ENCODE results near the gene TP73.

TP73 gene

GRCh38 chr1:3738943-3739342 lies 86.6 kb downstream of the TP73 start:
- H3K4me3 ChIP-seq (ENCODE audit: low read length) = no peak overlapping the region
- TF ChIP-seq CTCF (IDR thresholded peaks at IDR 0.05; ENCODE audit: insufficient read depth, low read depth, low read length, missing control alignments) = no peak
- no peak for DNase-seq (ENCODE audit: low read depth)

- DNase-seq (ENCODE audit: low read depth) = no peak
- TF ChIP-seq CTCF (IDR thresholded peaks at IDR 0.05; ENCODE audit: insufficient read depth, low read depth, low read length, missing control alignments) = no peak
- no peak overlapping the region for H3K4me3 ChIP-seq (ENCODE audit: low read length)
Measured at GRCh38 chr1:3740042-3740441, 87.7 kb downstream of the TP73 start.

DNA sequence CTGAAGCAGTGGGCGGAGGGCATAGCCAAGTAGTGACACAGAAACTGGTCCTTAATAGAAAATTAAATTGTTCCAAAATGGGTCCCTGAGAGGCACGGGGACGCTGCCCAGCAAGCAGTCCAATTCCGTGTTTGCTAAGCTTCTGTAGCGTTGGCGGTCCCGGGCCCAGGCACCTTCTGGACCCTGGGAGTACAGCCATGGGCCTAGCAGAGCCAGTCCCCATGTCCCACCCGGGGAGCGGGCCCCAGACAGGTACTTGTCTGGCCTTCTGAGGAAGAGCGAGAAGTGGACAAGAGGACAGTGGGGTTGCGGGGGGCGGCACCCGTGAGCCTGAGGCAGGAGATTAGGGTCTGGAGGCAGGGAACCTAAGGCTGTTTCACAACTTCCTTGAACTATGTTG lies 88.4 kb downstream of the TP73 start:
- H3K4me3 ChIP-seq (ENCODE audit: low read length) = no peak overlapping the region
- no peak for DNase-seq (ENCODE audit: low read depth)
- TF ChIP-seq CTCF (IDR thresholded peaks at IDR 0.05; ENCODE audit: insufficient read depth, low read depth, low read length, missing control alignments) = no peak

DNA sequence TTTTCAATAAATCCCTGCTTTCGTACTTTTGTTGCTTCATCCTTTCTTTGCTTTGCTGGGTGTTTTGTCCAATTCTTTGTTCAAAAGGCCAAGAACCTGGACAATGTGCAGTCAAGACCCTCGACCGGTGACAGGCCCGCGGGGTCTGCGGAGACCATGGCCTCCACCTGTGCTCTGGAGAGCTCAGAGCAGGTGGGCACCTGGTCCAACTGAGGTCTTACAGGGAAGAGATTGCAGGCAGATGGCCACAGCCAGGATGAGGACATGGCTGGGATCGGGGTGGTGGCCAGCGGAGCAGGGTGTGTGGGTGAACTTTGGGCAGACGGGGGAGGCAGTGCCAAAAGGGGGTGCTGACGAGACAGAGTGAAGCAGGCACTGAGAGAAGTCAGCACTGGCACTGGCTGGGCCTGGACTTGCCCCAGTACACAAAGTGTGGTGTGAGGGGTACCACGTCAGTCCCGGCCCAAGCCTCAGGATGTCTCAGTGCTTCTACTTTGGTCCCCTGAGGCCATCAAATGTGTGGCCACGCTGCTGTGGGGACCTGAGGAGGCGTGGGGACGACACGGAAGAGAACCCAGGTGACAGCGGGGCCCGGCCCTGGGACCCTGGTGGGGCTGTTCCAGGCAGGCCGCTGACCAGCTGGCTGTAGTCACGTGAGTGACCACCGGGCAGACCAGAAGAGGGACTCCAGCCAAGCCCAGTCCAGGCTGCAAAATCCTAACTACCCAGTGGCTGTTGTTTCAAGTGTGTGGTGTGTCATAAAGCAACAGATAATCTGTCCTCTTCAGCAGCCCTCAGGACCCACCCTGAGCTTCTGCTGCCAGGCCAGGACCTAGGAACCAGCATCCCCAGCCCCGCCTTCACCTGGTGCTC lies 89.5 kb downstream of the TP73 start:
- no peak overlapping the region for H3K4me3 ChIP-seq (ENCODE audit: low read length)
- no peak for DNase-seq (ENCODE audit: low read depth)

GRCh38 chr1:3742439-3743298 lies 90.4 kb downstream of the TP73 start:
- TF ChIP-seq CTCF (IDR thresholded peaks at IDR 0.05; ENCODE audit: insufficient read depth, low read depth, low read length, missing control alignments) = no peak
- peak; percentile 27 for DNase-seq (ENCODE audit: low read depth)
- H3K4me3 ChIP-seq (ENCODE audit: low read length) = no peak overlapping the region

More for the DNA sequence above, 89.5 kb downstream of the TP73 start:
- no peak for TF ChIP-seq CTCF (IDR thresholded peaks at IDR 0.05; ENCODE audit: insufficient read depth, low read depth, low read length, missing control alignments)

DNA sequence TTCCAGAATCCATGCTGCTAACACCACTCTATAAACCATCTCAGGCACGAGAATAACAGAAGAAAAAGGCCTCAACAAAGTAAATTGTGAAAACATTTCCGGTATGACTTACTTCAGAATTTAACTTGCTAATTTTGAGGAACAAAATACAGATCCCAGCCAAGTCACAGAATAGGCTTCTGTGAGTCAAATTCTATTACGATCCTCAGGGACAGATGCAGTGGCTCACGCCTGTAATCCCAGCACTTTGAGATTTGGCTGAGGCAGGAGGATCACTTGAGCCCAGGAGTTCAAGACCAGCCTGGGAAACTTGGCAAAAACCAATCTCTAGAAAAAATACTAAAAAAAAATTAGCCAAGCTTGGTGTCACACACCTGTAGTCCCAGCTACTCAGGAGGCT lies 91.1 kb downstream of the TP73 start:
- H3K4me3 ChIP-seq (ENCODE audit: low read length) = no peak overlapping the region
- TF ChIP-seq CTCF (IDR thresholded peaks at IDR 0.05; ENCODE audit: insufficient read depth, low read depth, low read length, missing control alignments) = no peak
- no peak for DNase-seq (ENCODE audit: low read depth)
